ENCODE measurements around the gene EML6. TPM values are rescaled to one million over a fixed set of nuclear protein-coding genes. Genes with fewer than 3 reads are reported as not detected.

EML6 gene
- total and polyA plus RNA-seq, 2 experiments from 2014 or later, result 2.7 to 6.2 TPM

DNA sequence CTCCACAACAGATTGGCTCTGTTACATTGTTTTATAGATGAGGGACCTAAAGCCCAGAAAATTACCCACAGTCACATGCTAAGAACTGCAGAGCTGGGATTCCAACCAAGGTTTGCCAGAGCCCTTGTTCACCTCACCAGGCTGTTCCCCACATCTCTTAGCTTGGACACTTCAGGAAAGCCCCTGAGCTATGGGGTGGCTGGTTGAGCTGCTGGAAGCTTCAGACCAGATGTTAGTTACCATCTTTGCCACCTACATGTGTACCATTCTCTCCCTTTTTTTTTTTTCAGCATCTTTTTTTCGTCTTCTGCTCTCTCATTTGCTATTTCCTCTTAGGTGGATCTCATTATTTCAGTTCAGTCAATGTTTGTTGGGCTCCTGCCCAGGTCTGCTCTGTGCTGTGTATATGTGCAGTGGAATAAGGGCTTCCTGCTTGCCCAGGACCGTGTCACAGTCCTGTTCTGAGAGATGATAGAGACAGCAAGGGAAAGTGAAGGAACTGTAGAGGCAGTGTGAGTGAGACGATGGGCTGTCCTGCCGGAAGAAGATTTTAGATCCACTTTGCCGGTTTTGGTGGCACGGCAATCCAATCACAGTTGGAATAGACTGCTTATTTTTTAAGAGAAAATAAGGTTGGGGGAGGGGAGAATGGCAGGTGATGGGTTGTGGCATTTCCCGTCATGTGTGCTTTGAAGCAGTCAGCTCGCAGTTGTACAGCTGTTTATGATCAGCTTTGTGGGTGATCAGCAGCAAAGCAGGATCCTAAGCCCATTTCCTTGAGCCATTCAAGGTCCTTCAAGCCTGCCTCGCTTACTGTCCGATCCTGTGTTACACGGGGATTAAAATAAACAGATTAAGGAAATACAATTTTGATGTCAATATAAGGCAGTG is 174.2 kb downstream of the EML6 start (continued):
- no peak for TF ChIP-seq ZNF462 (CRISPR knock-in tag; IDR thresholded peaks at IDR 0.05)

DNA sequence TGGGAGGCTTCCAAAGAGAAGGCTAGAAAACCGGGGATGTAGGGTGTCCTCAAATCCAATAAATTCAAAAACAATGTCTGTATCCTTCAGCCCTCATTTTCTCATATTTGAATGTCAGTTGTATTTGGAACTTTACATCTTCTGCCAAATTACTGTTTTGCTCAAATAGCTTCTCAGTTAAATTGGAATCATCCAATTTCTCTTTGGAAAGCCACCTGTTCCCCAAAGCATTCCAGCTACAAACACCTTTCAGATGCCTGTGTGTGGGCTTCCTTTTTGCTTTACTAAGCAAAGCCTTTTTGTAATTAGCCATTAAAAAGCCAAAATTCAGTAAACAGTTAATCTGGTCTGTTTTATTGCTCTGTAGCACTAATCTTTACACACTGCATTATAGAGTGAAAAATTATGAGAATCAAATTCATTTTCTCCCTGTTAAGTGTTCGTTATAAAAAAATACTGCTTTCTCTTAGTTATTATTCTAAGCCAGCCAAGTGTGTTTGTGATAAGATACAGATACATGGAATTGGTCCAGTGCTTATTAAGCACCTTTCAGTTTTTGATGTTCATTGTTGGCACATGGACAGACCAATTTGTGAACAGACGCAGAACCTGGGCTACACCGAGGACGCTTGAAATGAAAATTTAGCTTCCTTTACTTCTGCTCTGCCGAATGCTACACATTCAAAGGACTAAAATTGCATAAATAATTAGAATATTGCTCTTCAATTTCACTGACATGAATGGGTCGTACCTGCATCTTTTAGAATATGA is 175.2 kb downstream of the EML6 start:
- DNase-seq (ENCODE audit: low spot score) (no peak), ATAC-seq (no peak)
- Histone ChIP-seq H3K9me2 (ENCODE audit: insufficient read depth) (no peaks in the 10 kb centered on the region), H3K4me1 (ENCODE audit: insufficient read depth) (no peaks in the 10 kb centered on the region), H3K27me3 (ENCODE audit: insufficient read depth) (no peaks in the 10 kb centered on the region), H4K20me1 (replicated peaks; ENCODE audit: insufficient read depth) (no peaks in the 10 kb centered on the region), H3K36me3 (ENCODE audit: insufficient read depth) (no peaks in the 10 kb centered on the region), H3F3A (replicated peaks; ENCODE audit: low read depth) (no peaks in the 10 kb centered on the region), H2AFZ (no peak overlapping the region), H3K79me2 (replicated peaks; ENCODE audit: insufficient read depth) (no peaks in the 10 kb centered on the region), H3K4me2 (no peak overlapping the region), H3K27ac (ENCODE audit: low read depth) (no peak overlapping the region), H3K4me3 (no peak overlapping the region)
- H3K4me1 Mint-ChIP-seq, result no peaks in the 10 kb centered on the region
- no peaks in the 10 kb centered on the region for H3K36me3 Mint-ChIP-seq (ENCODE audit: low read depth)
- H3K4me3 Mint-ChIP-seq, result no peak overlapping the region
- H3K9me3 Mint-ChIP-seq, result no peaks in the 10 kb centered on the region; the same call in 2 of the 3 replicates
- H3K27ac Mint-ChIP-seq, result no peak overlapping the region
- H3K27me3 Mint-ChIP-seq (ENCODE audit: insufficient read depth, low read depth, poor library complexity), result peaks cover under 1% of the 10 kb centered on the region
- TF ChIP-seq EZH2 (IDR thresholded peaks at IDR 0.05; ENCODE audit: low read depth, unreplicated experiment) (no peak), JUNB (IDR thresholded peaks at IDR 0.05; ENCODE audit: unreplicated experiment) (no peak), NANOG (IDR thresholded peaks at IDR 0.05; ENCODE audit: borderline replicate concordance) (no peak)
- TF ChIP-seq, protein P1, sequence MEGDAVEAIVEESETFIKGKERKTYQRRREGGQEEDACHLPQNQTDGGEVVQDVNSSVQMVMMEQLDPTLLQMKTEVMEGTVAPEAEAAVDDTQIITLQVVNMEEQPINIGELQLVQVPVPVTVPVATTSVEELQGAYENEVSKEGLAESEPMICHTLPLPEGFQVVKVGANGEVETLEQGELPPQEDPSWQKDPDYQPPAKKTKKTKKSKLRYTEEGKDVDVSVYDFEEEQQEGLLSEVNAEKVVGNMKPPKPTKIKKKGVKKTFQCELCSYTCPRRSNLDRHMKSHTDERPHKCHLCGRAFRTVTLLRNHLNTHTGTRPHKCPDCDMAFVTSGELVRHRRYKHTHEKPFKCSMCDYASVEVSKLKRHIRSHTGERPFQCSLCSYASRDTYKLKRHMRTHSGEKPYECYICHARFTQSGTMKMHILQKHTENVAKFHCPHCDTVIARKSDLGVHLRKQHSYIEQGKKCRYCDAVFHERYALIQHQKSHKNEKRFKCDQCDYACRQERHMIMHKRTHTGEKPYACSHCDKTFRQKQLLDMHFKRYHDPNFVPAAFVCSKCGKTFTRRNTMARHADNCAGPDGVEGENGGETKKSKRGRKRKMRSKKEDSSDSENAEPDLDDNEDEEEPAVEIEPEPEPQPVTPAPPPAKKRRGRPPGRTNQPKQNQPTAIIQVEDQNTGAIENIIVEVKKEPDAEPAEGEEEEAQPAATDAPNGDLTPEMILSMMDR (conservative IDR thresholded peaks at IDR 0.05; ENCODE audit: low read depth in 2 of 2), result no peak
- TF ChIP-seq, protein P2, sequence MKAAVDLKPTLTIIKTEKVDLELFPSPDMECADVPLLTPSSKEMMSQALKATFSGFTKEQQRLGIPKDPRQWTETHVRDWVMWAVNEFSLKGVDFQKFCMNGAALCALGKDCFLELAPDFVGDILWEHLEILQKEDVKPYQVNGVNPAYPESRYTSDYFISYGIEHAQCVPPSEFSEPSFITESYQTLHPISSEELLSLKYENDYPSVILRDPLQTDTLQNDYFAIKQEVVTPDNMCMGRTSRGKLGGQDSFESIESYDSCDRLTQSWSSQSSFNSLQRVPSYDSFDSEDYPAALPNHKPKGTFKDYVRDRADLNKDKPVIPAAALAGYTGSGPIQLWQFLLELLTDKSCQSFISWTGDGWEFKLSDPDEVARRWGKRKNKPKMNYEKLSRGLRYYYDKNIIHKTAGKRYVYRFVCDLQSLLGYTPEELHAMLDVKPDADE (IDR thresholded peaks at IDR 0.05), result no peak

Data from GM23338 (cell line).